PC-9 (cell line): ENCODE measurements around the gene VEGFD. TPM values are rescaled to one million over a fixed set of nuclear protein-coding genes. Genes with fewer than 3 reads are reported as not detected.

Source experiments
- BruUV-seq: library from RNA; stranded (reverse); fragments of 400-500 nt; replicated peaks from 2 replicates; lab custom pipeline; 2021; lab: Mats Ljungman, UMichigan
- CTCF ChIA-PET: fragments of 300-600 bp; sonication (Branson Sonifier 250); formaldehyde crosslinking; loops from one replicate; lab custom pipeline; 2022; ENCODE audit warnings: antibody characterized with exemption; lab: Charles Lee
- POLR2A ChIA-PET: fragments of 300-600 bp; sonication (Branson Sonifier 250); formaldehyde crosslinking; loops from one replicate; lab custom pipeline; 2022; ENCODE audit warnings: antibody characterized with exemption; ENCODE audit not compliant: unreplicated experiment; lab: Charles Lee
- DNase-seq, 2 experiments: peaks; one replicate each; pipeline versions ENCODE4 v3.0.0 to v3.0.0-alpha.2; 2015 to 2022; ENCODE audit warnings: mixed read lengths in 1 of 2
- H2AFZ ChIP-seq: fragments of 200-600 bp; sonication (generic); 2 replicates; pipeline ENCODE4 v1.8.1; 2017; ENCODE audit warnings: antibody characterized with exemption
- H3F3A ChIP-seq: fragments of 200-600 bp; sonication (generic); 2 replicates; pipeline ENCODE4 v1.8.1; 2017; ENCODE audit warnings: antibody characterized with exemption, mild to moderate bottlenecking, low read depth; ENCODE audit not compliant: insufficient read depth
- H3K27ac ChIP-seq: fragments of 200-600 bp; sonication (generic); 2 replicates; pipeline ENCODE4 v1.6.1; 2016; ENCODE audit warnings: mixed run types
- H3K27me3 ChIP-seq: fragments of 200-600 bp; sonication (generic); 2 replicates; pipeline ENCODE4 v1.6.1; 2016; ENCODE audit warnings: low read depth, mixed run types; ENCODE audit not compliant: insufficient read depth
- H3K36me3 ChIP-seq: fragments of 200-600 bp; sonication (generic); 2 replicates; pipeline ENCODE4 v1.6.1; 2016; ENCODE audit warnings: low read depth, mixed run types
- H3K4me1 ChIP-seq: fragments of 200-600 bp; sonication (generic); replicated peaks from 2 replicates; pipeline ENCODE4 v1.6.1; 2016; ENCODE audit warnings: mixed run types; ENCODE audit not compliant: insufficient read depth
- H3K4me2 ChIP-seq: fragments of 200-600 bp; sonication (generic); 2 replicates; pipeline ENCODE4 v1.6.1; 2017; ENCODE audit warnings: mixed run types
- H3K4me3 ChIP-seq: fragments of 200-600 bp; sonication (generic); 2 replicates; pipeline ENCODE4 v1.6.1; 2016; ENCODE audit warnings: mixed run types
- H3K79me2 ChIP-seq: fragments of 200-600 bp; sonication (generic); 2 replicates; pipeline ENCODE4 v1.6.1; 2017; ENCODE audit warnings: low read depth, mixed run types
- H3K9me2 ChIP-seq: fragments of 200-600 bp; sonication (generic); 2 replicates; pipeline ENCODE4 v1.8.1; 2017; ENCODE audit warnings: mild to moderate bottlenecking; ENCODE audit not compliant: insufficient read depth
- H3K9me3 ChIP-seq: fragments of 200-600 bp; sonication (generic); 2 replicates; pipeline ENCODE4 v1.8.1; 2016; ENCODE audit warnings: low read depth; ENCODE audit not compliant: insufficient read depth
- H4K20me1 ChIP-seq: fragments of 200-600 bp; sonication (generic); 2 replicates; pipeline ENCODE4 v1.8.1; 2017; ENCODE audit not compliant: insufficient read depth
- EZH2 ChIP-seq: fragments of 200-600 bp; sonication (generic); IDR thresholded peaks from 2 replicates; pipeline ENCODE4 v1.8.0; 2017; ENCODE audit warnings: antibody characterized with exemption, low read depth
- intact Hi-C: fragments of 100-400 bp; cut with micrococcal nuclease; formaldehyde crosslinking; loops from one replicate; pipeline ENCODE4 v1.10.0; 2022; ENCODE audit not compliant: unreplicated experiment
- total RNA-seq: library from RNA; stranded (reverse); gene quantifications from 2 replicates; pipeline ENCODE4 v1.2.3, GENCODE V29; 2021
- TF ChIP-seq, protein P1 (sequence below): fragments of 200-600 bp; sonication (generic); conservative IDR thresholded peaks from 2 replicates; pipeline ENCODE4 v1.6.1; 2017; ENCODE audit warnings: mixed run types, antibody characterized with exemption, mild to moderate bottlenecking, moderate library complexity

VEGFD gene
- total RNA-seq, 1 experiment from 2014 or later, result 2.5 TPM

DNA sequence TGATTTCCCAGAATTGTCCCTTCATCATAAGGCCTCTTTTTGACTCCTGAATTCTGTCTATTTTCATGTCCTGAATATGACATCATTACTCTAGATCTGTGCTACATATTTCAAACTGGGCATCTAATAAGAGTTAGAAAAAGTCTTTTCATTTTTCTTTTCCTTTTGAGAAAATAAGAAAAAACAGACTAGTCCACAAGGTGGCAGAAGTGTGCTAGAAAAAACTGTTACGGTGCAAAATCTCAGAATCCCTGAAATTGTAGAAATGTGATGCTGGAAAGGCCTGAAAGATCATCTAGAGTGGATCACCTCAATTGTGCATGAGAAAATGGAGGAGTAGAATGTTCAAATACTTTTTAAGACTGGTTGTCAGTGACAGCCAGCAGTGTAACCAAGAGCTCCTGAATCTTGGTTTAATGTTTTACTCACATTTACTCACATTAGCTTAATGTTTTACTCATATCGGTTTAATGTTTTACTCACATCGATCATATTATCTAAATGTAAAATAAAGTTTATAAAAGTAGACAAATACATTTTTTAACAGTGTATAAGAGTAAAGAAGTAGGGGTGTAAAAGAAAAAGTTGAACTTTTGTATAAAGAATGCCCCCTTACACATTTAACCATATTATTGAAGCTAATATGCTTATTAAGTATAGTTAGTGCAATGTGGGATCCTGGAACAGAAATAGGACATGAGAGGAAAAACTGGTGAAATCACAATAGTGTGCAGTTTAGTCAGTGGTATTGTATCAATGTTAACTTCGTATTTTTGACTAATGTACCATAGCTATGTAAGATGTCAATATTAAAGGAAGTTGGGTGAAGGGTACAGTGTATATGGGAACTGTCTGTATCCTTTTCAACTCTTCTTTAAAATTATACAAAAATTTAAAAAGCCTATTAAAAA lies 84.0 kb downstream of the VEGFD start:
- H3K79me2 ChIP-seq, result no peaks in the 10 kb centered on the region
- H3K36me3 ChIP-seq, result no peaks in the 10 kb centered on the region
- no peaks in the 10 kb centered on the region for H3K9me2 ChIP-seq
- ChIA-PET POLR2A (interaction anchor here (0.6 to 0.7 kb wide), 2 partner anchors 193 to 265 kb away, joined by 3 read pairs; no protein-coding TSS in a partner anchor), CTCF (interaction anchor here (0.6 kb wide), 2 partner anchors 166 to 1412 kb away, joined by 9 to 14 read pairs; partner anchors contain the start of gene CTPS2)
- no peak overlapping the region for H2AFZ ChIP-seq
- no peaks in the 10 kb centered on the region for H3F3A ChIP-seq
- H4K20me1 ChIP-seq, result no peaks in the 10 kb centered on the region
- BruUV-seq, result no TSS peak
- TF ChIP-seq, protein P1, sequence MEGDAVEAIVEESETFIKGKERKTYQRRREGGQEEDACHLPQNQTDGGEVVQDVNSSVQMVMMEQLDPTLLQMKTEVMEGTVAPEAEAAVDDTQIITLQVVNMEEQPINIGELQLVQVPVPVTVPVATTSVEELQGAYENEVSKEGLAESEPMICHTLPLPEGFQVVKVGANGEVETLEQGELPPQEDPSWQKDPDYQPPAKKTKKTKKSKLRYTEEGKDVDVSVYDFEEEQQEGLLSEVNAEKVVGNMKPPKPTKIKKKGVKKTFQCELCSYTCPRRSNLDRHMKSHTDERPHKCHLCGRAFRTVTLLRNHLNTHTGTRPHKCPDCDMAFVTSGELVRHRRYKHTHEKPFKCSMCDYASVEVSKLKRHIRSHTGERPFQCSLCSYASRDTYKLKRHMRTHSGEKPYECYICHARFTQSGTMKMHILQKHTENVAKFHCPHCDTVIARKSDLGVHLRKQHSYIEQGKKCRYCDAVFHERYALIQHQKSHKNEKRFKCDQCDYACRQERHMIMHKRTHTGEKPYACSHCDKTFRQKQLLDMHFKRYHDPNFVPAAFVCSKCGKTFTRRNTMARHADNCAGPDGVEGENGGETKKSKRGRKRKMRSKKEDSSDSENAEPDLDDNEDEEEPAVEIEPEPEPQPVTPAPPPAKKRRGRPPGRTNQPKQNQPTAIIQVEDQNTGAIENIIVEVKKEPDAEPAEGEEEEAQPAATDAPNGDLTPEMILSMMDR, result peak; percentile 75
- no peak for TF ChIP-seq EZH2
- peaks cover 5% of the 10 kb centered on the region for H3K4me1 ChIP-seq
- H3K4me3 ChIP-seq, result no peak overlapping the region
- H3K27ac ChIP-seq, result no peak overlapping the region
- H3K4me2 ChIP-seq, result no peak overlapping the region
- no peaks in the 10 kb centered on the region for H3K27me3 ChIP-seq
- intact Hi-C loops, result loop anchor here (1.0 to 5.0 kb wide), 2 partner anchors 49 to 267 kb away; no protein-coding TSS in a partner anchor
- no peak for DNase-seq
- H3K9me3 ChIP-seq, result no peaks in the 10 kb centered on the region

DNA sequence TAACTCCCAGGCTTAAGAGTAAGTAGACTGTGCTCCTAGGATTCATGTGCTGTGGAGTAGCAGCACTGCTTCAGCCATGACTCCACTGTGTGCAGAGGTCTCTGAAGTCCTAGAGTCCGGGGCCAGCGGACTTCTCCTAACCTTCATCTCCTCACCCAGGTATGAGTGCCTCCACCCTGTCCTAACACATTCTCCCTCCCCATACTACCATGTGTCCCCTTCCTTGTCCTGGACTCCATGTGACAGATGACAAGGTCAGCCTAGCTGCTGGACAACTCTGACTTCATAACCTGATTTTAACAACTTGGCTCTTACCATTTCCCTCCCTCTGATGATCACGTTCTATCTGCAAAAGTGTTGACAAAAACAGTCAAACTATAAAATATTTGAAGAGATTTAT lies 85.4 kb downstream of the VEGFD start:
- no peak overlapping the region for H3K27ac ChIP-seq
- ChIA-PET POLR2A (no interaction called here), CTCF (no interaction called here)
- no peak overlapping the region for H2AFZ ChIP-seq
- H3K4me1 ChIP-seq, result peaks cover 5% of the 10 kb centered on the region
- no peaks in the 10 kb centered on the region for H3F3A ChIP-seq
- no peaks in the 10 kb centered on the region for H3K36me3 ChIP-seq
- H3K9me3 ChIP-seq, result no peaks in the 10 kb centered on the region
- H3K27me3 ChIP-seq, result no peaks in the 10 kb centered on the region
- no peak overlapping the region for H3K4me3 ChIP-seq
- no peaks in the 10 kb centered on the region for H4K20me1 ChIP-seq
- no TSS peak for BruUV-seq
- no peak overlapping the region for H3K4me2 ChIP-seq
- no peak for DNase-seq
- TF ChIP-seq, protein P1, result no peak
- TF ChIP-seq EZH2, result no peak
- H3K79me2 ChIP-seq, result no peaks in the 10 kb centered on the region
- H3K9me2 ChIP-seq, result no peaks in the 10 kb centered on the region
- intact Hi-C loops, result no loop called here

GRCh38 chrX:15298201-15298600 lies 86.0 kb downstream of the VEGFD start:
- H3K27me3 ChIP-seq, result no peaks in the 10 kb centered on the region
- no peak overlapping the region for H3K4me3 ChIP-seq
- no peak overlapping the region for H3K4me2 ChIP-seq
- POLR2A ChIA-PET, result no interaction called here
- H3F3A ChIP-seq, result no peaks in the 10 kb centered on the region
- DNase-seq, result no peak
- no peaks in the 10 kb centered on the region for H3K9me2 ChIP-seq
- H4K20me1 ChIP-seq, result no peaks in the 10 kb centered on the region
- intact Hi-C loops, result no loop called here
- H3K36me3 ChIP-seq, result no peaks in the 10 kb centered on the region
- H2AFZ ChIP-seq, result no peak overlapping the region
- BruUV-seq, result no TSS peak
- no peaks in the 10 kb centered on the region for H3K9me3 ChIP-seq
- no peak overlapping the region for H3K27ac ChIP-seq
- TF ChIP-seq, protein P1, result no peak
- TF ChIP-seq EZH2, result no peak
- peaks cover 5% of the 10 kb centered on the region for H3K4me1 ChIP-seq
- CTCF ChIA-PET, result no interaction called here
- no peaks in the 10 kb centered on the region for H3K79me2 ChIP-seq

Other genes starting within 250 kb of the VEGFD start
- gene ASB9, start 114.3 kb downstream of the VEGFD start, total RNA-seq, result 5.7 and 5.8 TPM in 2 replicates
- gene ASB11, start 68.8 kb downstream of the VEGFD start, total RNA-seq, result not detected in 2 replicates
- 9.0 and 15.3 TPM in 2 replicates for gene PIGA, start 48.9 kb downstream of the VEGFD start, total RNA-seq
- gene PIR, start 108.9 kb upstream of the VEGFD start, total RNA-seq, result 177 and 197 TPM in 2 replicates
- not detected in 2 replicates for gene BMX, start 116.4 kb upstream of the VEGFD start, total RNA-seq
- 1.9 and 3.4 TPM in 2 replicates for gene ACE2, start 216.5 kb upstream of the VEGFD start, total RNA-seq